Middle frontal gyrus (tissue), 1 donor: ENCODE results near the gene PRR18.
"Not testable (repeated sequence)": the region's sequence is repeated elsewhere in the genome, so short reads cannot be mapped to it uniquely, and the experiment has no call there.

Experiments used
- DNase-seq: peaks from one replicate; pipeline ENCODE4 v3.0.0-alpha.2; 2015; ENCODE audit warnings: low spot score; ENCODE audit errors: extremely low spot score

The PRR18 gene, protein sequence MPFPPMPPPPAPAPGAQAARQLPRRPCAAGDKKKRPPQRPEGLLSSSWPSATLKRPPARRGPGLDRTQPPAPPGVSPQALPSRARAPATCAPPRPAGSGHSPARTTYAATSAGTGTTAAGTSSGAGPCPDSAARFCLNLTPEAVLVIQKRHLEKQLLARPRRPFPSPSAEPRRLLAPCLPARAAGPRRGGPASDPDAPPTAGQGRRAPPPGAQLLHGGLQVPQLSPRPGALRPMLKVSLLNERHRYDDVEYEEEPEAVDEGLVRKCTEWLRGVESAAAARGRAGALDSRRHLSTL

GRCh38 chr6:166308033-166308768 is at the start of gene PRR18:
TSS of gene PRR18 (minus strand) at chr6:166308392. CDS start at chr6:166308142, 250 bp downstream.
- DNase-seq, result peak; percentile 50

DNA sequence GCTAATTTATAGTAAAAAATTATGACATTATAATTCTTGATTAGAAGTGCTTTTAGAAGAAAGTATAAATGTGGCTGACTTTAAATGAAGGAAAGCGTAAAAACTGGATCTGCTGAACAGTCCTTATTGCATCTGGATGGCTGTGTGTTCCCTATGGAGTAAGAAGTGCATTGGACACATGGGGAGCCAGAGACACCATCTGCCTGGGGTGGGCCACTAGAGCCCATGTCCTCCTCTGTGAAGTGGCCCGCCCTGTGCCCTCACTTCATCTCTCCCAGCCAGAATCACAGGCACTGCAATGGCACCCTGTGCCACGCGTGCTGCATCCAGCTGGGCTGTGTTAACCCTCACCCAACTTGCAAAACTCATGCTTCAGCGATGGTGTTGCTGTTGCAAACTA is 47.4 kb upstream of the PRR18 start:
- DNase-seq, result no peak

GRCh38 chr6:166354965-166355364 is 46.8 kb upstream of the PRR18 start:
- no peak for DNase-seq

DNA sequence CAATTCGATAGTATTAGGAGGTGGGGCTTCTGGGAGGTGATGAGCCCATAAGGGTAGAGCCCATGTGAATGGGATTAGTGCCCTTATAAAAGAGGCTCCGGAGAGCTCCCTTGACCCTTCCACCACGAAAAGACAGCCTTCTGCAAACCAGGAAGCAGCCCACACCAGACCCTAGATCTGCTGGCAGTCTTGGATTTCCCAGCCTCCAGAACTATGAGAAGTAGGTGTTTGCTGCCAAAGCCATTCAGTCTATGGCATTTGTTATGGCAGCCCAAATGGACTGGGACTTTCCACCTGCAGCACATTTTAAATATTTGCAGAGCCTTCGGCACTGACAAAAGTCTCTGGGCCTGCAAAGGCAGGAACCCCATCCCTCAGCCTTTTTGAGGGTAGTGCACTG is 46.0 kb upstream of the PRR18 start:
- no peak for DNase-seq

- DNase-seq, result no peak
Observed at GRCh38 chr6:166353507-166353906, 45.3 kb upstream of the PRR18 start.

GRCh38 chr6:166352923-166353322 is 44.7 kb upstream of the PRR18 start:
- DNase-seq, result no peak

DNA sequence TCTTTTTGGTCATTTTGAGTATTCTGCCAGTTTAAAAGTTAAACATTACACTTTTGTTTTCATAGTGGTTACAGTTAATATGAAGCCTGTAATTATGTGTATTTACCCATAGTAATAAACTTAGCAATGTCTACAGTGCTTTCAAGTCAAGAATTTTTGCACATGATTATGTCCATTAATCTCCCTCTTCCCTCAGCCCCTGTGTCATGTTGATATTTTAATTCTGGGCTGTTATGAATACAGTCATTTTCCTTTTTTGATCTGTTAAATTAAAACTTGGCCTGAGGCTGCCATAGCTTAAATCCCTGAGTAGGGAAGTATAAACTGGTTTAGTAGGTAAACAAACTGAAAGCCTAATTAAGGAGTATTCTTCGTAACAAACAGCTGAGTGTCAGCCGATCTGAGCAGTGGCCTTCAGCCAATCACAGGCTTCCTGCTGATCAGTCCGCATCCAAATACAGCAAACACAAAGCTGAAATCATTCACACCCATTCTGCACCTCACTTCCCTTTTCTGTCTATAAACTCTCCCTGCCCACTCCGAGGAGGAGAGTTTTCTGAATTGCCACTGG is 43.6 kb upstream of the PRR18 start:
- no peak for DNase-seq

- DNase-seq, result no peak
Observed at GRCh38 chr6:166348305-166348949, 40.2 kb upstream of the PRR18 start.

DNA sequence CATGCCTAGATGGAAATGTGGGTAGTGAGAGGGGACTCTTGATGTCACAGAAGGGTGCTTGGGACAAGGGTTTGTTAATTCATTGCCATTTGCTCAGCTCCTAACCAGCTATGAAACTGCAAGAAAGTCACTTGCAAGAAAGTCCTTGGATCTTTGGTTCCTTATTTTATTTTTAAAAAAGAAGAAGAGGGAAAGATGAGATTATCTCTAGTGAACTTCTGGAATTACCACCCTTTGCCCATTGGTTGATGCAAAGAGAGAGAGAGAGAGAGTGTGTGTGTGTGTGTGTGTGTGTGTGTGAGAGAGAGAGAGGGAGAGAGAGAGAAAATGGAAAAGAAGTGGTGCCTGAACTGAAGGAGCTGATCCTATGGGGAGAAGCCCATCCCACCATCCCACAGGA is 38.8 kb upstream of the PRR18 start:
- no peak for DNase-seq

GRCh38 chr6:166346449-166346848 is 38.3 kb upstream of the PRR18 start:
- no peak for DNase-seq

DNA sequence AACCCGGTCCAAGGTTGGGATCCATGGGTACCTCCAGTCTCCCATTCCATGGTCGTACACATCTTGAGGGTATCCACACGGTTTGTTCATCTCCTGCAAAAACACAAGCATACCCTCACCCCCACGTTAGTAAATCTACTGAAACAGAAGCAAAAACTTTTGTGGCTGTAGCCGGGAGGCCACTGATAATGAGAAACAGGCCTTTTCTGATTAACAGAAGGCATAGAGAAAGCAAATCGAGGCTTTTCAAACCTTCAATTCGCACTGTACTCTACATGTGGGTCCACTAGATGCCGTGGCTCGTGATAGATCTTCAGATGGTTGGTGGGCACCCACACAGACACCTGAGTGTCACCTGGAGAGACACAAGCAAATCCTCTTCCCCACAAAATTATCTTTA is 37.5 kb upstream of the PRR18 start:
- not testable (repeated sequence) for DNase-seq

GRCh38 chr6:166344921-166345320 is 36.7 kb upstream of the PRR18 start:
- DNase-seq, result not testable (repeated sequence)

DNA sequence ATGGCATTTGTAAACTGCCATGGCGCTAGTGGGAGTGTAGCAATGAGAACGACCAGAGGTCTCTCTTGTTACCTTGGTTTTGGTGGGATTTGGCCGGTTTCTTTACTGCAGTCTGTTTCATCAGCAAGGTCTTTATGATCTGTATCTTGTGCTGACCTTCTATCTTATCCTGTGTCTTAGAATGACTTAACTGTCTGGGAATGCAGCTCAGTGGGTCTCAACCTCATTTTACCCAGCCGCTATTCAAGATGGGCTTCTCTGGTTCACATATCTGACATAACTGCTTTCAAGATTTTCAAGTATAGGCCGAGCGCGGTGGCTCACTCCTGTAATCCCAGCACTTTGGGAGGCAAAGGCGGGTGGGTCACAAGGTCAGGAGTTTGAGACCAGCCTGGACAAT is 36.0 kb upstream of the PRR18 start:
- DNase-seq, result no peak

- DNase-seq, result no peak
Observed at GRCh38 chr6:166343150-166343487, 34.9 kb upstream of the PRR18 start.

DNA sequence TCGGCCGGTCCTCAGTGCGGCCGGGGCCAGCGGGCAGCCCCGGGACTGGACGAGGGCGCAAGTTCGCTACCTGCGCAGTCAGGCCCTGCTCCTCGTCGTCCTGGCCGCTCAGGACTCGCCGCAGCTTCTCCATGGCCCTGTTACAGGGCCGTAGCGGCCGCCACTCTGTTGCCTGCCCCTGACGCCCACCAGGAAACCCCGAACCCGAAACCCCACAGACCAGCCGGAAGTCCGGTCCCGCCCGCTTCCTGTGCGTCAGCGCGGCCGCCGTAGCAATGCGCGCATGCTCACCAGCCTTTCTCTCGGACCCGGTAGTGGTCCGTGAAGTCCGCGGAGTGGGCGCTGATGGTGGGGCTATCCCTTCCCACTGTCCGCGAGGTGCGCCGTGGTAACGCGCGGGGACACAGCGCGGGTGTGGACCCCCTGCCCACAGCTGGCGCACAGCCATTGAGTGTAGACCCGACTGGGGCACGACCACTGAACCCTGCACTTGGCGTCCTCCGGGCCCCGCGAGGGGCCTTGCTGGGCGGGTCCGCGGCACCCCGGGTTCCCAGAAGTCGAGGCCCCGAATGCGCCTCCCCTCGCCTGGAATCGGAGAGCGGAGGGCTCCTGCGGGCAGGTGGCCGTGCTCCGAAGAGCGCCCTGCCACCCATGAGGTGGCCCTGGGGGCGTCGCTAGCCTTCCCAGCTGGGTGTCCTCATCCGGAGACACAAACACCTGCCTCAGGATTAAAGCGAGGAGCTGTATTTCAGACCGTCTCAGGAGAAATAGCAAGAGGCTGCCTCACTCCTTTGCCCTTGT is 34.4 kb upstream of the PRR18 start, which contains the start of gene SFT2D1:
Gene SFT2D1 (minus strand): TSS at position 197 of the 801 bp plus-strand sequence. CDS start 64 bp downstream, at position 133.
- DNase-seq, result peak; percentile 53

DNA sequence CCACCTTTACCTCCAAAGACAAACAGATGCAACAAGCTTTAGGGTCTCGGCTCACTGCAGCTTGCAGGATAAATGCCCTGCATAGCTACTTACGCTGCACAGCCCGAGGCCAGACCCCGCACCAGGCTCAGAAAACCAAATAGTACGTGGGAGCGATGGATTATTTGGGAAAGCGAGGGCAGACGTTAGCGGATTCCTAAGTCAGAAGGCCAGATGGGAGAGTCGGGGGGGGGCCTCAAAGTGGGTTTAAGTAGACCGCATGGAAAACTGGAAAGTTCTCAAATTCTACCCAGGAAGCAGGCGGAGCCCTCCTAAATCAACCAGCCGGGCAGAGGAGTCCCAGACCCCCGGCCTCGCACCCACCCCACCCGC is 33.8 kb upstream of the PRR18 start:
- no peak for DNase-seq

- no peak for DNase-seq
Observed at GRCh38 chr6:166341464-166341863, 33.3 kb upstream of the PRR18 start.

GRCh38 chr6:166338854-166339253 is 30.7 kb upstream of the PRR18 start:
- DNase-seq, result no peak

- no peak for DNase-seq
Observed at GRCh38 chr6:166336847-166337246, 28.7 kb upstream of the PRR18 start.

GRCh38 chr6:166335378-166336302 is 27.4 kb upstream of the PRR18 start:
- no peak for DNase-seq
